Stimulated activated CD4-positive, alpha-beta T cell treated with anti-CD3 and anti-CD28 coated beads, Interleukin-1b, Interleukin-23, amount 100 ng/mL, for 24 hours (primary cell): Measurements from ENCODE around the gene LHFPL6.

Experiments
- DNase-seq, 4 experiments: peaks; one replicate each; pipeline ENCODE4 v3.0.0-alpha.2; 2020; ENCODE audit warnings: low read depth in 4 of 4, low spot score in 1 of 4

LHFPL6 gene

DNA sequence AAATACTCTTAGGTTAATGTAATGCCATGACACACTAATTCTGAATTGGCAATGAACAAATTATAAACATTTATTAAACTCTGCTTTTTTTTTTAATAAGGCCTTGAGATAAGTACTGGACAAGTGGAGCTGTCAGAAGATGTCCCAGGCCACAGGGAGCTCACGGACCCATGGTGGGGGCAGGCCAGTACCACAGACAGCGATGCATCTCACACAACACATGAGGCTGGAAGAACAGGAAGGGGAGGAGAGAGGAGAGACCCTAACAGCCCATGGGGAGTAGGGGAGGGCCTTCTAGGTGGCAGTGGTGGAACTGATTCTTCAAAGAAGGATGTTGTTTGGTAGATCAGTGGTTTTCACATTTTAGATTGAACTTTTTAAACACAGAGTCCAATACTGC lies 128.4 kb downstream of the LHFPL6 start:
- DNase-seq, result no peak

DNA sequence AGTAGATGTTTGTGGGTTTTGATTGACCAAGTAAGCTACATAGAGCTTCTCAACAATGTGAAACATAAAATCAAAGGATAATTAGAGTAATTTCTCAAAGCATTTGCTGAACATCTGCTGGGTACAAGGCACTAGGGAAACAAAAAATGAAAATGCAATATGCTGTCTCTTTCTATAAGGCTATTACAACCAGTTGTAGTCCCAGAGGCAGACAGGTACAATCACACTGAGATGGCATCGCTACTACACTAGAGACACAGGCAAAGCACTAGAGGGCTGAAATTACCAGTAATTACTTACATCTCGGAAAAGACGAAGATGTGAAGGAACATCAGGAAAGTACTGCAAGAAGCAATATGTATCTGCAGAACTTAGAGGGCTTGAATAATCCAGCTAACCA lies 133.3 kb downstream of the LHFPL6 start:
- no peak for DNase-seq

DNA sequence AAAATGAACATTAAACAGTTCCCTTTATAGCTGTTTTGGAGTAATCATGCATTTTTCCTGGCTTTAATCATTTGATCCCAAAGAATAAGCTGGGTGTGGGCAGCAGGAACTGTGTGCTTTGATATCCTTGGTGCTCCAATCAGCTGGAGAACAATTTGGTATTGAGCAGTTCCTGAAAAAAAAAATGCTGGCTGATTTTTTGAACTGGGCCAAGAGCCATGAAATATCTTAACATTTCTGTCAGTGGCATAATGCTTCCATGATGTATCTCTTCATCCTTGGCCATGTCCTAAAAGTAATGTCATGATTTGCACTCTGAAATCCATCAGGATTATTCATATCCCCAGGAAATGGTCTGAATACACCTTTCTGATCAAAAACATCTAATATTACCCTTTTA lies 134.7 kb downstream of the LHFPL6 start:
- DNase-seq, result no peak

DNA sequence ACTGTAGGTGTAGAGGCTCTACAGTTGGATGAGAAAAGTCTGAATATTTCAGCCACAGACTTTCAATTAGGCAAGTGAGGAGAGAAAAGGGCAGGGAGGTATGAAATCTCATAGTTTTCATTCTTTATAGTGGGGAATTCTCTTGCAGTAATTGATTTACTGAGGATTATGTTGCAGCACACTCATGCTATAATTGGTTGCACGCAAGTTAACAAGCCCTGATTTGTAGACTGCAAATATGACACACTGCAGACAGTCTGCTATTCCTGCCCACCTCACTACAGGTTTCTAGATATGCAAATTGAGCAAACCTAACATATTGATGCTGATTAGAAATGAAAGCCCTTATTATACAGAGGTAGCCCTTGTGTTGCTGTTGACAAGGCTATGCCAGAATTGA lies 139.4 kb downstream of the LHFPL6 start:
- no peak for DNase-seq

DNA sequence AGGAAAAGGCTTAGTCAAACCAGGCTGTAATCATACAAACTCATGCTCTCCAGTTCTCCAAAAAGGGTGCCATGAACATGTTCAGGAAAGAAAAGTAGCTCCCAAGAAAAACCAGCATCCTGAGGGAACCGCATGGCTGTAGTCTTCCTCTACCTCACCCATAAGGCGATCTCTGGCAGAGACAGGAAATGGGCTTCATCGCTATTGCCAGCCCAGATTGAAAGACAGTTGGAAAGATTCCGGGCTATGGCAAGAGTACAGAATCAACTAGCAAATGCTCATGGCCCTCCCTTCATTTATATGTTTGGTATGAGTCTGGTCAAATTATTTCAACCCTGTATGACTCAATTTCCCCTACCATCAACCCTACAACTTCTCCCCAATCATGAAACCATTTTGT lies 140.1 kb downstream of the LHFPL6 start:
- DNase-seq, result no peak

DNA sequence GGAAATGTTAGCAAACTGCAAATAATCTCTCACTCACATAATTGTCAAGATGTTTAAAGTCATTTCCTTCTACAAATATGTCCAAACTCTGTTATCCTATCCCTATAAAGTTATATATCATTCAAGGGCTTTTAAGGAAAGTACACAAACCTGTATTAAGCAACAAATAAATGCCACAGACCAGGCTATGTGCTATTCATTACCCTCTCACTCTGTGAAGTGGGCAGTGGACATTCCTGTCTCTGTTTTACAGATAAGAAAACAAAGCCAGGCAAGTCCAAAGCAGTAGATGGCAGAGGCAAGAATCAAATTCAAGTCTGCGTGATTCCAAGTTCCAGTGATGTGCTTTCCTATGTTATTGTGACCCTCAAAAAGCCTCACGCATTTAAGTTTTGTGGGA lies 140.6 kb downstream of the LHFPL6 start:
- DNase-seq, result no peak

DNA sequence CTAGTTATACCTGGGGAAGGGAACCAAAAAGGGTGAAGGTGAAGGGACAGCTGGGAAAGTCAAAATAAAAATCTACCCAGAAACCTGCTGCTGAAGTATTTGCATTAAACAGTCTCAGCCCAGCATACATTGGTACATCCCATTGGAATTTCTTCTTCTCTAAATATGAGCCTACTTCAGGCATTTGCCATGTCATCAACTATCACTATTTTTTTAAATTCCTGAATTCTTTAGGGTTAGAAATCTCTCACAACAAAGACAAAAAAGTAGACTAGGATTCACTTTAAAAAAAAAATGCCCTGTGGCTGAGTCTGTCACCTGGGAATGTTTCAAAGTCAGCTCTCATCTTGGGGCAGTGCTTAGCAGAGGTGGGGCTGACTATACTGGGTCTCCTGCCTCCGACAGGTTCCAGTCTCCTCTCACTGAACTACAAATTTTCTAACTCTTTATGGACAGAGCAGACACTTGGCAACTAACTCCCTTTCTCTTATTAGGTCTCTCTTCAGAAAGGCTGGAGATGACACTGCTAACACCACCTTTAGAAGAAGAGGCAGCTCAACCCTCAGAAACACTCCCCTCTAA lies 141.2 kb downstream of the LHFPL6 start:
- DNase-seq, result no peak

DNA sequence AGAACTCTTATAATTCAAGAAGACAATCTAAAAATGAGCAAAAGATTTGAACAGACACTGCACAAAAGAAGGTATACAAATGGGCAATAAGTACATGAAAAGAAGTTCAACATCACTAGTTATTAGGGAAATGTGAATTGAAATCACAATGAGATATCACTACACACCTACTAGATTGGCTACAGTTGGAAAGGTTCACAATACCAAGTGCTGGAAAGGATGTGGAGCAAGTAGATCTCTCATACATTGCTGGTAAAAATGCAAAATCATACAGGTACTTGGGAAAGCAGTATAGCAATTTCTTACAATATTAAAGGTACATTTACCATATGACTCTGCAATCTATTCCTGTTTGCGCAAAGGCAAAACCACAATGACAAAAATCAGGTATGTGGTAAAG lies 145.7 kb downstream of the LHFPL6 start:
- DNase-seq, result no peak

DNA sequence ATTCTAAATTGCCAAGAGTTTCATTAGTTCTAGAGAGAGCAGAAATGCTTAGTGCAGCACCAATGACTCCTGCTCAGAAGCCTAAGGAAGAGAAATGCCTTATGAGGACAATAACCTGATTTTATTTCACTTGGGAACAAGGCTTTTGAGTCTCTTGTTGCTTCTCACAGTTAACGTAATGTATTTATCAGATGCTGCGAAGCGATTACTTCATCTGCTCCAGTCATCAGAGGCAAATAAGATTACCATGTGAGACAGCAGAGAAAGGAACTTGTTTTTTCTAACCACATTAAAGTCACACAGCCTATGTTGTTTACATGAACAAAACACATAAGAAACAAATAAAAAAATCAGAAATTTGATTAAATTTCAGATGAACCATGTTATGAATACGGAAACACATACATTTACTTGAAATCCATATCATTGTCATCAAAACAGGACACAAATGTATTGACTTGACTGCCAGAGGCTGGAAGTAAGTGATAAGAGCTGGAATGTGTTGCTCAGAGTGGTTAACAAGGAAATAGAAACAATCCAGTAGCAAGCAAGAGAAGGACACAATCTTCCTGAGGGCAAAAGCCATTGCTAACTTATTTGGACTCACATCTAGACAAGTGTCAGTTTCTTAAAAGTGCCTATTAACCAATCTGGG lies 147.3 kb downstream of the LHFPL6 start:
- no peak for DNase-seq

DNA sequence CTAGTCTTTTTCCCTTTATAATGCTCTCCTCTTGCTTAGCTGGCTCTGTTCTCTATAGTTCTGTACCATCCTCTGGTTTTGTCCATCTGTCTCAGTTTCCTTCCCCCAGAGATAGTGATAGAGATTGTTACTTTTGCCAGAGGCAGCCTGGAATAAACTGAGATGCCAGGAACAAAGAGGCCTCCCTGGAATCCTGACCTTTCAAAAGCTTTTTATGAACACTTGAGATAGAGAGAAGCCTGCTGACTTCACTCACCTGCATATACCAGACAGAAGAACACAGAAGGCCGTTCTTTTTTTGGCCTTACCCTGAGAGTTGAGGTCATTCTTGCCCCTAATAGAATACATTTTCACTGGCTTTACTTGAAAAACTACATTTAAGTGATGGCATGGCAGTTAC lies 150.2 kb downstream of the LHFPL6 start:
- DNase-seq, result no peak

DNA sequence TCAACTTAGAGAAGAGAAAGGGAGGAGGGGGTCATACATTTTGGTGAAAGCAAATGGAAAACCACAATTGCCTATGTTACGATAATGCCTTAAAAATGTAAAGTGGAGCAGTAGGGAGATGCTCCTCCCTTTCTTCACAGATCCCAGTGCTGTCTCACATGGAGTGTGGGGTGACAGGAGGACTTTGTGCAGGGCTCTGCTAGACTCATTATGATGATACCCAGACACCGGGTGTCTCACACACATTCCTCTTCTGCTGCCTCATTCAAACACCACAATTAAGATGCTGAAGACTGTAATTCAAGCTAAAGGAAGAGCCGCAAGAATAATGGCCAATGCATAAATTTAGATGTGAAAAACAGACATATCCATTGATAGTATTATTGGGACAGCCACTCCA lies 150.6 kb downstream of the LHFPL6 start:
- DNase-seq, result no peak

DNA sequence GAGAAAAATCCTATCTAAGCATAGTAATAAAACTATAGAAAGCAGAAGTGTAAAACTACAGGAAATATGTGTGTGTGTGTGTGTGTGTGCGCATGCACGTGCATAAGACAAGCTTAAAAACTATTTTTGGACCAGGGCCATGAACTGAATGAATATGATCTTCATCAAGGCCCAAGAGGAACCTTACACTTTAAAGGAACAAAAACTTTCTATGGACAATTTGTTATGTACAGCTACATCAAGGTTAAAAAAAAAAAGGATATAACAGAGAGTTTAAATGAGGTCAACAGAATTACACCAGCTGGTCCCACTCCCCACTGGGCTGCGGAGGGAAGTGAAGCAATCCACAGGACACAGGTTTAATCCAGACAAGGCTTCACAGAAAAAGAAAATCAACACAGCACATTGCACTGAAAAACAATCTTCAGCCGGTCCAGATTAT lies 151.1 kb downstream of the LHFPL6 start:
- no peak for DNase-seq

DNA sequence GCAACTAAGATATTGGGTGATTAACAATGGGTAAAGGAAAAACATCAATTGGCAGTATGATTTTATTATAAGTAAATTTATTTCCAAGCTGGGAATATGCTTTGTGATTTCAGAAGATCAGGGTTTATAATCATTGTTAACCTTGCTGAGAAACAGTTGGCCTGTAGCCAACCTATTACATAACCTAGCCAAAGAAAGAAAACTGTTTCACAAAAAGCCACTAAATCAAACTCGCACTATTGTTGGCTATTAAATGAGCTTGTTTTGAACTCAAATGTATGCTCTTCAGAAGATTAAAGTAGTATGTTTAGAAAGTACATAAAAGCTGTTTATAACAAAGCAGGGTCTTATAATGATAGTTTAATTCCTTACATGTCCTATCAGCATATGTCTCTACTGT lies 151.7 kb downstream of the LHFPL6 start:
- DNase-seq, result no peak

DNA sequence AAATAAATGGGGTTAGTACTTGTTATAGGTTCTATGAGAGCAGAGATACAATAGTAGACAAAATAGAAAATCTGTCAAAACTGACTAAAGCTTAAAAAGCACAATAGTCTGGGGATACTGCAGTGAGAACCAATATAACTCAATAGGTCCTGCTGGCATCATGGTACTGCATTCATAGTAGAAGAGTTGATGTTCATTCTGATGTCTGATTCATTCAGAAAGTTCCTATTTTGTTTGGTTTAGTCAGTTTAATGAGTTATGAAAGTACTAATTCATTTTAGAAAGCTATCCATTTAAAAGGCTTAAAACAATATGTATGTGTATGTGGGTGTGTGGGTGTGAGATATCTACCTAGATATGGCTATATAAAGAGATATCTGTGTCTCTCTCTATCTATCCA lies 152.8 kb downstream of the LHFPL6 start:
- DNase-seq, result no peak

DNA sequence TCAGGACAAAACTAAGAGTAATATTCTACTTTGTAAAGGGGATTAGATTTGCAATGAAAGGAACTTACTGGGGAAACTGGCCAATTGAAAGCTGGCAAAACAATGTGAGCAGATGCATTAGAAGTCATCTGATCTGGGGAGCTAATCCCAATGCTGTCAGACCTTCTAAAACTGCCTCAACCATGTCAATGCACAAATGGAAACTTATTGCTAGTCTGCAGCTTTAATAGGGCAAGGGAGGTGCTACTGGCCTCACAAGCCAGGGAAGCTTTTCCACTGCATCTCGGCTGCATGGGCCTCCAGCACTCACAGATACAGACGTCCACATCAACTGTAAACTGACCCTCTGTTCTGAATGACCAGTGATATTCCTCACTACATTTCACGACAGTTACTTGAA lies 154.2 kb downstream of the LHFPL6 start:
- DNase-seq, result no peak

DNA sequence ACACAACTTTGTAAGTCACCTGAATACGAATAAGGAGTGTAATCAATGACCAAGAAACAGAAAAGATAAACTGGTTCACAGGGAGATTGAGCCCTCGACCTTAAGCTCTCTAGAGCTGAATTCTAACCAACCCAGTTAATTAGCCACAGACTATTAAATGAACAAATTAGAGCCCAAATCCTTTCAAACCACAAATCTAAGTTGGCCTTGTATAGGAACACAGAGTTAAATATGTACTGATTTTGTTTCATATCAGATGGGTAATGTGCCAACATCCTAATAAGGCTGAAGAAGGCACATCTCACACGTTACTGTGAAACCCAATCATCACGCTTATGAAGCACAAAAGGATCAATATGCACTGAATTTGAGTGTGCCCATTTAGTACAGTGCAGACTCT lies 156.1 kb downstream of the LHFPL6 start:
- no peak for DNase-seq

DNA sequence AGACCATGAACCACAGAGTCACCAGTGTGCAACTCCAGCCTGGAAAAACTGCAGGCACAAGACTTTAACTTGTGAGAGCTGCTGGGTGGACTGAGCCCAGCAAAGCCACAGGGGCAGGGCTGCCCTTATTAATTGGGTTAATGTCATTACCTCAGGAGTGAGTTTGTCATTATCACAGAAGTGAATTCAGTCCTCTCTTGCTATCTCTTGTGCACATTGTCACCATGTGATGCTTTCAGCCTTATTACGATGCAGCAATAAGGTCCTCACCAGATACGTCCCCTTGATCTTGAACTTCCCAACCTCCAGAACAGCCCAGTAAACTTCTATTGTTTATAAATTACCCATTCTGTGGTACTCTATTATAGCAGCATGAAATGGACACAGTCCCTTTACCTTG lies 158.1 kb downstream of the LHFPL6 start:
- no peak for DNase-seq

DNA sequence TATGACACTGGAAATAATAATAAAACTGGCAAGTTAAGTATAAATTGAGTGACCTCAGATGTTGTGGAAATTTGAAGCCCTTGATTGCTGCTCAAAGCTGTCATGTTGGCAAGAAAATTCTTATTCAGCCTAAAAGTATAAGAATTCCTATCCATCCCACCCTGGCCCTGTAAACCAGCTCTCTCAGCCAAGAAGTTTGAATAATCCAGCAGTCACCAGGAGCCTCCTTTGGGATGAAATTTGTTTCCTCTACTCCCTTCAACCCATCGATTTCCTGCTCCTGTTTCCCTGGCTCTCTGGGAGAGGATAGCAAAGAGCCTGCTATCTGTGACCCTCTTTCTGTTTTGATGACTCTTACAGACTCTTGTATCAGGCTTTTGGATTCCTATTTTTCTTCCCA lies 169.3 kb downstream of the LHFPL6 start:
- no peak for DNase-seq

DNA sequence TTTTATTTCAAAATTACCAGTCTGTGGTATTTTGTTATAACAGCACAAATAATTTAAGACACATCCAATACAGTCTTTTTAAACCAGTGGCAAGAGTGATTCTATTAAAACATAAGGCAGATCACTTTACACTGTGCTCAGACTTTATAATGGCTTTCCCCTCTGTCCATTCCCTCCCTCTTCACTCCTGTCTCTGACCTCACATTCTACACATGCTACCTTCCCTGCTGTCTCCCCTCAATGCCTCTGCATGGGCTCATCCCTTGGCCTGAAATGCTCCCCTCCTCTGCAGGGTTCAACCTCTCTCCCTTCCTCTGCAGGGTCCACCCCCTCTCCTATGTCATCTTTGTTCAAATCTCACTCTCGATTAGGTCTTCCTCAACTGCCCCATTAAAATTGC lies 170.8 kb downstream of the LHFPL6 start:
- DNase-seq, result no peak

DNA sequence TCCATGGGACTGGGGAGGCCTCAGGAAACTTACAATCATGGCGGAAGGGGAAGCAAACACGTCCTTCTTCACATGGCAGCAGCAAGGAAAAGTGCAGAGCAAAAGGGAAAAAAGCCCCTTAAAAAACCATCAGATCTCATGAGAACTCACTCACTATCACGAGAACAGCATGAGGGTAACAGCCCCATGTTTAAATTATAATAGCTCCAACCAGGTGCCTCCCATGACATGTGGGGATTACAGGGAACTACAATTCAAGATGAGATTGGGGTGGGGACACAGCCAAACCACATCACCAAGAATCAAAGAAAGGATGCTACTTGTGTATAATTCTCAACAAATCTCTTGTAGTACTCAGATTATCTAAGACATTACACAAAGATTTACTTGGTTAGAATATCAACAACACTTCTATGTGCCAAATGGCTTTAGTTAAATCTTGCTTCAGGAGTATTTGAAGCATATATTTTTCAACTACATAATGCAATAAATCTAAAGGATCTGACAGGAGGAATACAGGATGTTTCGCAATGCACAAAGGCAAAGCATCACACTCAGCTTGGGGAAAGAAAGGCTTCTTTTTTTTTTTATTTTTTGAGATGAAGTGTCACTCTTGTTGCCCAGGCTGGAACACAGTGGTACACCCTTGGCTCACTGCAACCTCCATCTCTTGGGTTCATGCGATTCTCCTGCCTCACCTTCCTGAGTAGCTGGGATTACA lies 180.0 kb downstream of the LHFPL6 start:
- no peak for DNase-seq

DNA sequence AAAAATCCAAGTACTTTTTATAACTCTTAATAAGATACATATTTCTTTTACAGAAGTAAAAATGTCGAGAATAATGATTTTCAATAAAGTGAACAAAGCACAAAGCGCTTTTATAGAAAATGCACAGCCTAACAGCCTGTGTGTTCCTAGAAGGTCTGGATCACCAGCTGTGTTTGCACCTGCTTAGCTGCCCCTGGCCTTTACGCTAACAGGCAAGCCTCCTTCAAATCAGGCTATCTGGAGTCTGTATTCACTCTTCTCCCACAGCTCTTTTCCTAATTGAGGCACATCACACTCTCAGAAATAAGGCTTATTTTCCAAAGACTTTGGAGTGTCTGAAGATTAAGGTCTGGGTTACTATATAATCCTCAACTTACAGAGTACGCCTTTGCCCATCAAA lies 183.1 kb downstream of the LHFPL6 start:
- no peak for DNase-seq

DNA sequence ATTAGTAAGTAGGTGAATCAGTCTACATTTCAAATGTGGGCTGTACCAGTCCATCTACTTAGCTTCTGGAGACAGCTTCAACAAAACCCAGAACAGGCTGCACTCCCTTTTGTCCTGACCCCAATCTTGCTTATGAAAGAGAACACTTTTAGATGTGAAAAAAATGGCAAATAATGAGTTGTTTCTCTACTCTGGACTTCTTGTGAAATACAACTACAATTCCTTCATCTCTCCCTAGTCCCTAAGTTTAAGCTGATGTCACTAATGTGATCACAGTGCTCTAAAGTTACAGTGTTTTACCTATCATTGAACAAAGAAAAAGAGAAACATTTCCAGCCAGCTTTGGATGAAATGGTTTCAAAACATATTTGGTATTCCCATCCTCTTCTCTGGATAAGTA lies 183.9 kb downstream of the LHFPL6 start:
- DNase-seq, result no peak

DNA sequence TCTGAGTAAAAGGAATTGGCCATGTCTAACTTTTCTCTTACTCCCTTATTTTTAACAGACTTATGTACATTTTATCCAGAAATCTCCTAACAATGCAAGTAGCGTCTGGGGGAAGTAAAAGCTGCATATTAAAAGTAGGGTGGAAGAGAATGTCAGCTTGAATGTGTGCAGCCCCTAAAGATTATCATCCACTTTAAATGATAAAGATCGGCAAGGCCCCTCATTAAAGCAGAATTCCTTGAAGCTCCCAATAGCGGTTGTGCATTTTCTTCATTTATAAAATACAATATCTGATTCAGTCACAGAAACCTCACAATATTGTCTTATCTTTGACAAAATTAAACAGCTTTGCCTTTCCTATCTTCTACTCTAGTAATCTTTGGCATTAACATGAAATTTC lies 184.6 kb downstream of the LHFPL6 start:
- no peak for DNase-seq
